ENCODE measurements around the gene SCAMP3.

The SCAMP3 gene

GRCh38 chr1:155285063-155285462 is 22.9 kb upstream of the SCAMP3 start:
- DNase-seq (ENCODE audit: low read depth) = no peak

DNA sequence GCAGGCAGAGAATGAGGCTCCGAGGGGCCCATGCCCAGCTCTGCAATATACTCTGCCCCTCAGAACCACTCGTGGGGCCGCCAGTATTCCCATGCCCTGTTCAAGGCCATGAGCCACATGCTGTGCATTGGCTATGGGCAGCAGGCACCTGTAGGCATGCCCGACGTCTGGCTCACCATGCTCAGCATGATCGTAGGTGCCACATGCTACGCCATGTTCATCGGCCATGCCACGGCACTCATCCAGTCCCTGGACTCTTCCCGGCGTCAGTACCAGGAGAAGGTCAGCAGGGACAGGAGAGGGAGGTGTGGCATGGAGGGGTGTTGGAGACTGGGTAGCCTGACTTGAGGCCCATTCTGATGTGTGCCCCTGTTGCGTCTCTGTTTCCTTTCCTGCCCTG is 22.3 kb upstream of the SCAMP3 start:
- no peak for DNase-seq (ENCODE audit: low read depth)

GRCh38 chr1:155282488-155283091 is 20.4 kb upstream of the SCAMP3 start:
- DNase-seq (ENCODE audit: low read depth) = no peak

DNA sequence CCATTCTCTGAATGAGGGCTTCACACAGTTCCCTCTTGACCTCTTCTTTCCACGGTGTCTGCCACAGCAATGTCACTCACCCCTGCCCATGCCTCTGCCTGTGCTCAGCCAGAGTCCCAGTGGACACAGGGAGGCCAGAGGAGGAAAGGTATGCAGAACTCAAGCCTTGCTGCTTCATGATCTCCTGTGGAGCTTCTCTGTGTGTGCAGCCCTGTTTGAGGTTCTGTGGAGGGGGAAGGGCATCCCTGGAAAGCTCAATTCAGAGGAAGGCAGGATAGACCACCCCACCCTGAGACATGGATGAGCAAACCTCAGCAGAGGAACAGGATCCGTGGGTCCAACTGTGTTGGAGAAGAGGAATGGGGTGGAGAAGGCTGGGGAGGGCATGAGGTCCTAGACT is 17.1 kb upstream of the SCAMP3 start:
- no peak for DNase-seq (ENCODE audit: low read depth)

GRCh38 chr1:155278689-155279160 is 16.6 kb upstream of the SCAMP3 start:
- no peak for DNase-seq (ENCODE audit: low read depth)

DNA sequence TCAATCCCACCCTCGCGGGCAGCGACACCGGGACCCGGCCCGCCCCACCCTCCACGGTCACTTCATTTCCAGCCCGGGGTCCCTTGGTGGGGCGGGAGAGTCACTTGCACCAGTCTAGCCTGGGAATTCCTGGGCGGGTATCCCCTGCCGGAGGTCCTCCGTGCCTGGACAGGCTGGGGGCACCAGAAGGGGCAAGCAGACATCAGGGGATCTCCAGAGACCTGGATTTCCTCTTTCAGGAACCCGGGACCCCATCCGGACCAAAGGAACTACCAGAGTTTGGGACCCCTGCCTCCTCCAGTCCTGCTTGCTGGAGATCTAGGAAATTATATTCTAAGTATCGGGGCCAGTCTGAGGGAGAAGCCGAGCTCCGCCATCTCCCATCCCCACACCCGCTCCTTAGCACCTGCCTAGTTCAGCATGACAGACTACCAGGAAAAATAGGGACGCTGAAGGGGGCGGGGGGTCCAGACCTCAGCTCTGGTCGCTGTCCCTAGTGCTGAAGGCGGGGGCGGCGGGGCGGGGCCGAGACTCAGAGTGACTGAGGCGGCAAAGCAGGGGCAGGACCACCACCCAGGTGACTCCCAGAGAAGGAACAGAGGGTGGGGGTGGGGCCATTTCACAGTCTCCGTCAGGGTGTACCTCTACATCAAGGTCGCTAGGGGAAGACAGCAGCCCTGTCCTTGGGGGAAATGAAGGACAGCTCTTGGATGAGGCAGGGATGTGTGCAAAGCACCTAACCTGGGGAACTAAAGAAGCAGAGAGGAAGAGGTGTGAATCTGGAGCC is 15.9 kb upstream of the SCAMP3 start:
- DNase-seq (ENCODE audit: low read depth) = peak; percentile 51

DNA sequence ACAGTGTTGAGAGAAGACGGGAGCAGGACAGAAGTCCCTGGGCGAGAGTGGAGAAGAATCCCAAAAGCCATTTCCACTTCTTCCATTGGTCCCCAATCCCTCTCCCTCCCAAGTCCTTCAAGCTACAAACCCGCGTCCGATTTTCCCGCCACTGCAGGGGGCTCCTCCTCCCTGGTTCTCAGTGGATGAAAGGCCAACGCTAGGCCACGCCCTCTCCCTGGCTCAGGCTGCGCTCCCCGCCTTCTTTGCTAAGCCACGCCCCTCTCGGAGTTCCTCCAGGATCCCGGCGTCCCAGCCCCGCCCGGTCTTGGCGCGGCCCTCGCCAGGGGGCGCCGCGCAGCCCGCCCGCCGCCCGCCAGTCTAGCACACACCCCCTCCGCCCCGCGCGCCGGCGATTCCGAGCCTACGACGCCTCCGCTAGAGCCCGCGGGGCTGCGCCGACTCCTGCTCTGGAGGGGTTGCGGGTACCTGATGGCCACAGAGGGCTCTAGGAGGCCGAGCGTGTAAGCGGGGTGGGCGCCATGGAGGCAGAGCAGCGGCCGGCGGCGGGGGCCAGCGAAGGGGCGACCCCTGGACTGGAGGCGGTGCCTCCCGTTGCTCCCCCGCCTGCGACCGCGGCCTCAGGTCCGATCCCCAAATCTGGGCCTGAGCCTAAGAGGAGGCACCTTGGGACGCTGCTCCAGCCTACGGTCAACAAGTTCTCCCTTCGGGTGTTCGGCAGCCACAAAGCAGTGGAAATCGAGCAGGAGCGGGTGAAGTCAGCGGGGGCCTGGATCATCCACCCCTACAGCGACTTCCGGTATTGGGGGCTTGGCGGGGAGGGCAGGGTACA is 15.1 kb upstream of the SCAMP3 start, which contains the start of gene HCN3:
TSS of gene HCN3 (plus strand) at position 394 of the 832 bp plus-strand sequence. CDS start at position 522, 128 bp downstream.
- DNase-seq (ENCODE audit: low read depth) = peak; percentile 95

DNA sequence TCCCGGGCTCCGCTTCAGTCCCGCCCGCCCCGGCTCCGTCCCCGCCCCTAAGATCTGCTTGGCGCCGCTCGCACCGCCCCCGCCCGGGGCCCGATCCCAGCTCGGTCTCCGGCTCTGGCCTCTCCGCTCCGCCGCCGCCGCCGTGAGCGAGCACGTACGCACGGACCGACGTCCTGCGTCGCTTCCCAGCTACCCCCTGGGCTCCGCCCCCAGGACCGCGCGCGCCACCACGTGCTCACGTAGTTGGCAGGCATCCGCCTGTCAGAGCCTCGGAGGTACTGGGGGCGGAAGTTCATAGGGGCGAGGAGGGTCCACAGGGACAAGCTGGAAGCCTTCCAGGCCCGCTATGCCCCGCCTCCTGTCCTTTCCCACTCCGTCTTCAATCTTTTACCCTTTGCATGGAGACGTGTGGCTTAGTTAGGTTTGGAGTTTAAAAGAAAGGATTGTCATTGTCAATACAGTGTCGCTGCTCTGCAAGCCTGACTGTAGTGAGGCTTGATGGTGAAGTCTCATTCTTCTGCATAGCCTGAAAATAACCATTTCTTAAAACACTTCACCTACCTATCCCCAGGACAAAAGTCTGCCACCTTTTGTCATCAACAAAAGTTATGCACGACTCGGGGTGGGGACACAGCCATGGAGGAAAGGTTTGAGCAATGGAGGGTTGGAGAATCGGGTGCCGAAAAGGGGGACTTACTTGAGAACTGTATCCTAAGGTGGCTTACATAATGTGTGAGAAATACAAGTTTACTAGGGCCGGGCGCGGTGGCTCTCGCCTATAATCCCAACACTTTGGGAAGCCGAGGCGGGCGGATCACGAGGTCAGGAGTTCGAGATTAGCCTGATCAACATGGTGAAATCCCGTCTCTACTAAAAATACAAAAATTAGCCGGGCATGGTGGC is 11.4 kb upstream of the SCAMP3 start, which contains the start of gene CLK2:
TSS of gene CLK2 (minus strand) at position 162 of the 903 bp plus-strand sequence. CDS start 2,527 bp downstream, outside the sequence.
- peak; percentile 95 for DNase-seq (ENCODE audit: low read depth)

DNA sequence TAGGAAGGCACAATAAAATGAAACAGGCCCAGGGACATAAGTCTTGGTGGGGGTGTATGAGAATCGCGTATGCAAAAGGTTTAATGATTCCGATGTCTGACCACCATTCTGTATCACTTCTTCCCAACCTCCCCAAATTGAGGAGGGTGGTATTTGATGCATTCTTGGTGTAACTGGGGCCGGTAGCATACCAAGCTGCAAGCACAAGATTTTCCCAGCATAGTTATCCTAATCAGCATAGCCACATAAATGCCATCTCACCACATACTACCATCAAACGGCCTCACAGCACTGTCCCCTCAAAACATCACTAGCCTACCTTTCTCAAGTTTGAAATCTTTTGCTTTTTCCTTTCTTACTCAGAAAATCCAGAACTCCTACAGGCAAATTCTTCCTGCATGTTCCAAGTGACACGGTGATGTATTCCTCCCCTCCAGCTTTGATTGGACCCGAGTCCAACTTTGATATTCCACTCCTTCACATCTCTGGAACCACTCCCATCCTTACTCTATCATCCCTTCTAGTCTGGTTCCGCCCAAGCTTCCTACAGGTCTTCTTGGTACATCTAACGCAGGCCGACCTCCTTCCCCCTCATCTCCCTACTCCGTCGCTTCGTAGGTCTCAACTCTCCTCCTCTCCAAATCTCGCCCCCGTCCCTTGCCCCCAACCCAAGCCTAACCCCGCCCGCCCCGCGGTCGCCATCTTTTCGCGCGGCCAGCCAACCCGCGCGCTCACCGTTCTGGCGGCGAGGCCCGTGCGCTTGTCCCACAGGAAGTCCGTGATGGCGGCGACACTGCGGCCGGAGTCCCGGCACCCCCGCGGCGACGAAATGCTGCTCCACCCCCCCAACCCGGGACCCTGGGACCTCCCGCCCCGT is 10.5 kb upstream of the SCAMP3 start:
- DNase-seq (ENCODE audit: low read depth) = no peak

- no peak for DNase-seq (ENCODE audit: low read depth)
Observed at GRCh38 chr1:155269381-155269780, 7.2 kb upstream of the SCAMP3 start.

DNA sequence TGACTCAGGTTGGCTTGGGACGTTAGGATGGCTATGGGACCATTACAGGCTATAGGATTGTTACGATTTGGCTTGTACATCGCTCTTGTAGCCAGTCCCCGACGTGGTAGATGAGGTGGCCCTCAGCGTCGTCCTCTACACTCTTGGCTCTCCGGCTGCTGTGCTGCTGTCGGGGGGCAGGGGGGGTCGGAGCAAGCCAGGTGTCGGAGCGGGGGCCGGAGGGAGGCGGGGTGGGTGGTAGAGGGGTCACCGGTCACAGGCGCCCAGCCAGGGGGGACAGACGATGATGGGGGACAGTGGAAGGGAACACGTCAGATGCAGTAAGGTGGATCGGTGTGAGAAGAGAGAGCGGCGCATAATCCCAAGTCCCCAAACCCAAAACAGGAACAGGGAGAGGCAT is 6.5 kb upstream of the SCAMP3 start:
- DNase-seq (ENCODE audit: low read depth) = no peak

DNA sequence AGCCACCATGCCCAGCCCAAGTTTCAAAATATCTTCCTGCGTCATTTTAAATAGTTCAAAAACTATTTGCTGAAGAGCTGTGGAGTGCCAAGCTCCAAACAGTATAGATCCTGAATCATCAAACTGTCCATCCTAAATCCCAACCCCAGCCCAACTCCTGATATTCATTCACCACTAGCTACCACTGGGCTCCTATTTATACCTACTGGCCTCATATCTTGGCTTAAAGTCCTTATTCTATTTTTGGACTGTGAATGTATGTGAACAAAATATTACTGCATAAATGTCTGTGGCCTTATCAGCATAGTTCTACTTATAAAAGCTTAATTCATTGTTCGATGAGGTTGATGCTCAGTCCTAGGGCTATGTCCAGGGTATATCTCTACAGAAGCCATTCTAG is 5.2 kb upstream of the SCAMP3 start:
- DNase-seq (ENCODE audit: low read depth) = no peak

DNA sequence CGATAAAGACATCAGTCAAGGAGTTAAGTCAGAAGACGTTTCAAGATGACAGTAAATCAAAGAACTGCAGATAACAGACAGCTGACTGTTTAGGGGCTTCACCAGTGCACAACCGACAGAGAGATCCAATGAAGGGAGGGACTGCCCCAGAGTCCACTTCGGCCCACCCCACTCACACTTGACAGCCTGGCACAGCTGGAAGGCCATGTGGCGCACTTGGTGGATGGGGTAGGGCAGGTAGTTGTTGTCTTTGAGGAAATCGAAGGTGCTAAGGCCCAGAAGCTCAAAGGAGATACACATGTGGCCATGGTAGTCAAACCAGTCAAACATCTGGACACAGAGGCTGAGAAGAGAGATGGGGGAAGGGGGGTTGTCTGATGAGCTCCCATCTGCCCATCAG is 4.4 kb upstream of the SCAMP3 start:
- no peak for DNase-seq (ENCODE audit: low read depth)

DNA sequence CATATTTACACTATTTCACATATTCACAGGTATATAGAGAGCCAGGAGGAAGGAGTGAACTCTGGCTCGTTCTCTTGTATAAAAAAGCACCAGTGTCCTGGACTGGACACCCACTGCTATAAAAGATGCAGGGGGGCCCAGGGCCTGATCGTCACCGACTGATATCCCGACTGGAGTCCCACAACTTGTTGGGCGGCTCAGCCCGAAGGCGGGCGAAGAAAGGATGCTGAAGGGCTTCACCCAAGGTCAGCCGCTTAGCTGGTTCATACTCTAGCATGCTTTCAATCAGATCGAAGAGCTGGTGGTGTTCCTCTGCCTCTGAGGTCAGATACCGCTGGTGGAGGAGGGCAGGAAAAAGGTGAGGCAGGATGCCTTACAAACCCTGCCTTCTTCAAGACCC is 907 bp upstream of the SCAMP3 start:
- no peak for DNase-seq (ENCODE audit: low read depth)

DNA sequence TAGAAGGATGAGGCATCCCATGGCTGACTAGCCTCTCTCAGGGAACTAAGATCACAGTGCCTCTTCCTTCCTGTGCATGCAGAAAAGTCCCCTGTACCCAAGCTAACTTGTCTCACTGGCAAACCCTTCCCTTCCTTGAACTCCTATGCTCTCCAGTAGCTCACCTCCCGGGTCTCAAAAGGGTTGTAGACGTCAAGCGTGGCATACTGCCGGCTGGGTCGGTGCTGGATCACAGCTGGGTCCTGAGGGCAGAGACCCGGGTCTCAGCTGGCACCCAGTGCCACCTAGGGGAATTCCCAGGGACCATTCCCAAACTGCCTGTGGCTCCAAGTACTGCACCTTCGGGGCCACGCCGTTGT is 688 bp downstream of the SCAMP3 start:
- no peak for DNase-seq (ENCODE audit: low read depth)

- no peak for DNase-seq (ENCODE audit: low read depth)
Observed at GRCh38 chr1:155260276-155260675, 1.9 kb downstream of the SCAMP3 start.

DNA sequence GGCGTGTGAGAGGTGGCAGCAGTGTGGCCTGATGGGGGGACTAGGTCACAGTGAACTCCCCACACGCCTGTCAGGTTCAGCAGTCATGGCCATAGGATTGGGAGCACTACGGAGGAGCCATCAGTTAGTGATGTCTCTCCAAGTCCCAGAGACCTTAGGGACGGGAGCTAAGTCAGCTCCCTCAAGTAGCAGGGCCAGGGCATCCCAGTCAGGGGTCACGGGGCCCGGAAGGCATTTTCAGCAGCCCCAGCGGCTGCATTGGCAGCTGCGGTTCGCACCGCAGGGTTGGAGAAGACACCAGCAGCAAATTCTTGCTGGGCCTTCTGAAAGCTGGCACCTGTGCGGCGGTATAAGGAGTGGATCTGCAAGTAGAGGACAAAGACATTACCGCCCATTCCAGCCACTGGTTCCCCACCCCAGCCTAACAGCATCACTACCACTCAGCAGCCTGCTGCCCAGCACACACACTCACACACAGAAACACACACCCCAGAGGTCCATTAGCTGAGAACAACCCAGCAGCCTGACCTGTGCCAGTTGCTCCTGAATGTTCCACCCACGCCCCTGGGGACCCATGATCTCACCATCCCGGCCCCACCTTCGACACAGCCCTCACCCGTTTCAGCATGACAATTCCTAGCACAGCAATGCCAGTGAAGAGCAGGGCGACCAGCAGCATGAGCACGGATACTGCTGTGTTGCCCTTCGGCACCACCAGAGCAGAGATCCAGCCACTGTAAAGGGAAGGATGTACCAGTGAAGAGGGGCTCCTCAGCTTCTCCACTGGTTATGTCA is 5.9 kb downstream of the SCAMP3 start:
- no peak for DNase-seq (ENCODE audit: low read depth)

DNA sequence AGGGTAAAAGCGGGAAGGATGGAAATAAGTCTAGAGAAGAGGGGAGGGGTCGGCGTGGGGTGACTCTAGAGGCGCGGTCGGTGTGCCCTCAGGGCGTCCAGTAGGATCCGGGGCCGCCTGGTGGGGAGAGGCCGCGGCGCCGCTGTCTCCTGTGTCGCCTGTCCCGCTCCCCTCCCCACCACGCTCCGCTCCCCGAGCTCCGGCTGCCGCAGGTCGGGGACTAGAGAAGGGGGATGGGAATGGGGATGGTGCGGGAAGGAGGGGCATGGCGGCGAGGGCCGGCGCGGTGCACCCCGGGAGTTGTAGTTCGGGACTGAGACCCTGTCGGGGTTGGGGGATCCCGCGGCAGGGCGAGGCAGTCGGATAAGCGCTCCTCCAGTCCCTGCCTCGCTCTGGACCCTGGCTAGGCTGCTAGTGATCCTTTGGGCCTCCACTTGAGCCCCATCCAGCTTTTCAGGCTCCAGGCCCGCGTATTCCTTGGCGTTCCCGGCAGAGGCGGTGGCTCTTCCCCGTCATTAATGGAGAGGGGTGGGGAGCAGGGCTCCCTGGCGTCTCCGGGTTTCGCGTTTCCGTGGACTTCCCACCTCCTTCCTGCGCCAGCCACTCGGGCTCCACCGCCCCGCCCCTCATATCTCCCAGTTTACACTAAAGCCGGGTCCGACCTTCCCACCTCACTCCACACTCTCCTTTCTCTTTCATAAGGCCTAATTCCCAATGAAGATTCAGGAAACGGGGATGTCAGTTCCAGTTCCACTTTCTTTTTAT is 6.7 kb downstream of the SCAMP3 start, which contains the start of gene ENTREP3:
TSS of gene ENTREP3 (minus strand) at position 241 of the 765 bp plus-strand sequence. CDS start 606 bp downstream, outside the sequence.
- DNase-seq (ENCODE audit: low read depth) = peak; percentile 74
